Peyer's patch (tissue), 4 donors: ENCODE results near the gene EPHA2. TPM values are rescaled to one million over a fixed set of nuclear protein-coding genes. Genes with fewer than 3 reads are reported as not detected.

Experiments used
- DNase-seq, 3 donors: peaks; one replicate each; pipeline ENCODE4 v3.0.0-alpha.2; 2017 to 2019
- H3K27ac ChIP-seq, 4 donors: fragments of 200-600 bp; sonication (generic); one replicate each; pipeline ENCODE4 v1.5.1; 2016 to 2019
- H3K27me3 ChIP-seq, 2 donors: fragments of 200-600 bp; sonication (generic); one replicate each; pipeline ENCODE4 v1.5.1; 2019
- H3K36me3 ChIP-seq, 3 donors: fragments of 200-600 bp; sonication (generic); one replicate each; pipeline ENCODE4 v1.5.1; 2016 to 2019
- H3K4me1 ChIP-seq, 4 donors: fragments of 200-600 bp; sonication (generic); one replicate each; pipeline ENCODE4 v1.5.1; 2016 to 2019
- H3K4me3 ChIP-seq, 4 donors: fragments of 200-600 bp; sonication (generic); 1 replicate in 3 of 4; 2 replicates in 1 of 4; pipeline ENCODE4 v1.5.1; 2016 to 2019; ENCODE audit warnings: mild to moderate bottlenecking in 1 of 4
- H3K9me3 ChIP-seq, 4 donors: fragments of 200-600 bp; sonication (generic); one replicate each; pipeline ENCODE4 v1.5.1; 2016 to 2019; ENCODE audit warnings: mild to moderate bottlenecking in 1 of 4
- CTCF ChIP-seq, 6 experiments: fragments of 450-650 bp in 4 of 6; fragments of 200-600 bp in 2 of 6; sonication (generic) in 1 of 6; IDR thresholded peaks; one replicate each; pipeline ENCODE4 v1.5.1; 2017 to 2019; ENCODE audit warnings: antibody characterized with exemption in 6 of 6, mild to moderate bottlenecking in 3 of 6, moderate library complexity in 1 of 6
- POLR2A ChIP-seq, 2 donors: fragments of 450-650 bp; IDR thresholded peaks; one replicate each; pipeline ENCODE4 v1.5.1; 2017; ENCODE audit warnings: antibody characterized with exemption in 2 of 2, mild to moderate bottlenecking in 2 of 2, moderate library complexity in 2 of 2
- total RNA-seq, 4 donors: library from RNA; depleted of rRNA; stranded (reverse); fragments of >200 nt; gene quantifications; one replicate each; pipeline ENCODE4 v1.1.0, GENCODE V29; 2016

Gene EPHA2
- total RNA-seq, 4 donors from 2014 or later, result 23.5 to 42.6 (median 35.5) TPM

DNA sequence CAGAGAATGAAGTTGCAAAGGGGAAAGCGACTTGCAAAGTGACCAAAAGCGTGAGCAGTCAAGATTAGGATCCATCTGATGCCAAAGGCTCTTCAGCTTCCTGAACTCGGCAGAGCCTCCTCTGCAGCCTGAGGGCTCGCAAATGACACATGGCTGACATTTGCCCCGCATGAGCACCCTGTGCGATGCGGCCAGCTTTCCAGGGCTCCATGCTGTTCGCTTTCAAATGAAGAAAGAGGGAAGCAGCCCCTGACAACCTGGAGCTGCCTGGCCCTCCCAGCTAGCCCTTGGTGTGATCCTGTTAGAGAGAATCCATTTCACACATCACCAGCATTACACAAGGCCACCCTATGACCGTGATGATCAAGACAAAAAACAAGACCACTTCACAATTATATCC is 62.3 kb downstream of the EPHA2 start:
- no peaks in the 10 kb centered on the region for H3K4me1 ChIP-seq

GRCh38 chr1:16092923-16093511 is 62.9 kb downstream of the EPHA2 start:
- DNase-seq, result no peak
- H3K4me1 ChIP-seq, result no peaks in the 10 kb centered on the region
- H3K27me3 ChIP-seq, result no peaks in the 10 kb centered on the region
- no peak overlapping the region for H3K27ac ChIP-seq
- no peaks in the 10 kb centered on the region for H3K36me3 ChIP-seq
- H3K4me3 ChIP-seq, result no peak overlapping the region
- no peak for TF ChIP-seq CTCF (IDR thresholded peaks at IDR 0.05)
- no peak for TF ChIP-seq POLR2A (IDR thresholded peaks at IDR 0.05)
- H3K9me3 ChIP-seq, result no peaks in the 10 kb centered on the region

More for the DNA sequence above, 62.3 kb downstream of the EPHA2 start:
- H3K36me3 ChIP-seq, result no peaks in the 10 kb centered on the region
- no peaks in the 10 kb centered on the region for H3K27me3 ChIP-seq
- TF ChIP-seq CTCF (IDR thresholded peaks at IDR 0.05) (no peak), POLR2A (IDR thresholded peaks at IDR 0.05) (no peak)
- peak in 1 of 3 donors; percentile 28 for DNase-seq
- no peak overlapping the region for H3K27ac ChIP-seq
- no peak overlapping the region for H3K4me3 ChIP-seq
- no peaks in the 10 kb centered on the region for H3K9me3 ChIP-seq

- H3K27ac ChIP-seq, result no peak overlapping the region
- no peaks in the 10 kb centered on the region for H3K4me1 ChIP-seq
- TF ChIP-seq CTCF (IDR thresholded peaks at IDR 0.05) (no peak), POLR2A (IDR thresholded peaks at IDR 0.05) (no peak)
Observed at GRCh38 chr1:16092097-16092922, 63.6 kb downstream of the EPHA2 start.

GRCh38 chr1:16091296-16091695 is 64.6 kb downstream of the EPHA2 start:
- TF ChIP-seq POLR2A (IDR thresholded peaks at IDR 0.05) (no peak), CTCF (IDR thresholded peaks at IDR 0.05) (no peak)
- Histone ChIP-seq H3K4me1 (no peaks in the 10 kb centered on the region), H3K4me3 (no peak overlapping the region), H3K9me3 (no peaks in the 10 kb centered on the region), H3K27me3 (no peaks in the 10 kb centered on the region), H3K27ac (no peak overlapping the region), H3K36me3 (no peaks in the 10 kb centered on the region)
- no peak for DNase-seq

More at GRCh38 chr1:16092097-16092922, 63.6 kb downstream of the EPHA2 start:
- H3K4me3 ChIP-seq, result no peak overlapping the region
- H3K27me3 ChIP-seq, result no peaks in the 10 kb centered on the region
- H3K9me3 ChIP-seq, result no peaks in the 10 kb centered on the region
- no peaks in the 10 kb centered on the region for H3K36me3 ChIP-seq
- peak in 1 of 3 donors; percentile 42 for DNase-seq

DNA sequence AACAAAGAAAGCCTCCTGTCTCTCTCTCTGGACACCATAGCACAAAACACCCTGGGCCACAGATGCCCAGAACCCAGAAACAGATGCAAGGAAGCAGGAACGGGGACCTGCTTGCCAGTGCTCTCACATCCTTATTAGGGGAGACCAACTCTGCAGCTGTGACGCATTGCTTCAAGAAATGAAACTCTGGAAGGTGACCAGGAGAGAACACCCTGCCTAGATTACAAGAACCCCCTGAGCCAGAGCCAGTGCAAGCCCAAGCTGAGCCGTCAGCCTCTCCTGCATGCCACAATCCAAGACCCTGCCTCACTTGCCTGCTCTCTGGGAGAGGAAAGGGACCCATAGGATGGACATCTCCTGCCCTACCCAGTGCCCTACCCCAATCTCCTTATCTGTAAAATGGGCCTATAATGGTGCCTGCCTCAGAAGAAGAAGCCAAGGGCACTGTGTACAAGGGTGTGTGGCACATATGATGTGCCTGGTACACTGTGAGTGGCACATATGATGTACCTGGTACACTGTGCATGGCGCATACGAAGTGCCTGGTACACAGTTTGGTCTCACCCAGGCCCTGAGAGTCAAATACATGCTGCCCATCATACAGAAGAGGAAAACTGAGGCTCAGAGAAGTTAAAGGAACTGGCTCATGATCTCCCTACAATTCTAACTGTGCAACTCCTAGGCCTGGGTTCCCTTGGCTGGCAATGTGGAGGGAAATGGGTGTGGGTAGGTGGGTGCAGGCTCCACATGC is 65.6 kb downstream of the EPHA2 start:
- Histone ChIP-seq H3K27me3 (no peaks in the 10 kb centered on the region), H3K4me3 (no peak overlapping the region), H3K4me1 (no peaks in the 10 kb centered on the region), H3K27ac (no peak overlapping the region), H3K36me3 (no peaks in the 10 kb centered on the region), H3K9me3 (no peaks in the 10 kb centered on the region)
- TF ChIP-seq CTCF (IDR thresholded peaks at IDR 0.05), result no peak
- no peak for TF ChIP-seq POLR2A (IDR thresholded peaks at IDR 0.05)
- DNase-seq, result no peak
